HepG2 (cell line): ENCODE data around the gene KIRREL3. TPM values are rescaled to one million over a fixed set of nuclear protein-coding genes. Genes with fewer than 3 reads are reported as not detected.

Experiments
- ATAC-seq: fragments of 200-7000 bp; cut with Tn5 transposase; 3 replicates; pipeline ENCODE4 v1.9.1; 2020; ENCODE audit warnings: mild to moderate bottlenecking, moderate library complexity
- BruUV-seq: library from RNA; stranded (reverse); fragments of 400-500 nt; replicated peaks from 2 replicates; lab custom pipeline; 2021; lab: Mats Ljungman, UMichigan
- CTCF ChIA-PET: fragments of 300-600 bp; formaldehyde crosslinking; extraction: SDS; loops from one replicate; lab custom pipeline; 2021; ENCODE audit warnings: low total read pairs, inconsistent platforms, low intra/inter-chr PET ratio; lab: Yijun Ruan, JAX
- POLR2A ChIA-PET: fragments of 350-600 bp; sonication (Branson Sonifier 250); formaldehyde crosslinking; loops from one replicate; lab custom pipeline; 2020; ENCODE audit warnings: antibody characterized with exemption, inconsistent platforms; lab: Yijun Ruan, JAX
- DNase-seq: peaks from one replicate; pipeline ENCODE4 v3.0.0-alpha.2; 2015; ENCODE audit warnings: low spot score
- FAIRE-seq: peaks from 3 replicates; lab custom pipeline; 2011; peaks lifted over from hg19 to GRCh38; lab: Jason Lieb, UNC
- H2AFZ ChIP-seq: one replicate; pipeline ENCODE4 v1.6.1; 2011; ENCODE audit warnings: low read length, inconsistent platforms
- H3K27ac ChIP-seq: fragments of 300-600 bp; 3 replicates; pipeline ENCODE4 v1.8.0; 2011; ENCODE audit warnings: mixed run types, mild to moderate bottlenecking, mixed read lengths, low read length, inconsistent platforms; ENCODE audit not compliant: insufficient read depth; ENCODE audit errors: extremely low read length
- H3K27me3 ChIP-seq, 2 experiments: fragments of 200-600 bp in 1 of 2; 2 replicates in 1 of 2; 3 replicates in 1 of 2; pipeline versions ENCODE4 v1.6.0 to v1.8.0; 2011; ENCODE audit warnings: low read length in 2 of 2, mild to moderate bottlenecking in 2 of 2, moderate library complexity in 2 of 2, inconsistent platforms in 1 of 2; ENCODE audit not compliant: insufficient read depth in 2 of 2, control insufficient read depth in 1 of 2
- H3K36me3 ChIP-seq, 2 experiments: fragments of 200-600 bp in 1 of 2; replicated peaks in 1 of 2; 2 replicates in 1 of 2; 3 replicates in 1 of 2; pipeline versions ENCODE4 v1.5.1 to v1.8.0; 2011; ENCODE audit warnings: low read length in 2 of 2, inconsistent platforms in 1 of 2; ENCODE audit not compliant: insufficient read depth in 2 of 2, control insufficient read depth in 1 of 2
- H3K4me1 ChIP-seq: 2 replicates; pipeline ENCODE4 v1.5.1; 2012; ENCODE audit warnings: low read length, inconsistent platforms; ENCODE audit not compliant: insufficient read depth
- H3K4me2 ChIP-seq: 2 replicates; pipeline ENCODE4 v1.6.0; 2011; ENCODE audit warnings: low read depth, low read length, inconsistent platforms
- H3K4me3 ChIP-seq, 3 experiments: fragments of 200-600 bp in 1 of 3; sonication (generic), shearing (Covaris generic) in 1 of 3; replicated peaks in 1 of 3; 2 replicates each; pipeline ENCODE4 v1.5.1; 2011 to 2016; ENCODE audit warnings: low read length in 3 of 3, inconsistent platforms in 2 of 3, low read depth in 2 of 3, mild to moderate bottlenecking in 2 of 3, control low read depth in 1 of 3, mixed read lengths in 1 of 3; ENCODE audit not compliant: insufficient read depth in 1 of 3
- H3K79me2 ChIP-seq: one replicate; pipeline ENCODE4 v1.6.1; 2011; ENCODE audit warnings: low read length, inconsistent platforms; ENCODE audit not compliant: insufficient read depth
- H3K9ac ChIP-seq: 2 replicates; pipeline ENCODE4 v1.6.0; 2011; ENCODE audit warnings: mild to moderate bottlenecking, low read depth, low read length, inconsistent platforms; ENCODE audit not compliant: insufficient read depth
- H3K9me3 ChIP-seq: 2 replicates; pipeline ENCODE4 v1.5.1; 2012; ENCODE audit warnings: mild to moderate bottlenecking, low read length
- H4K20me1 ChIP-seq: 2 replicates; pipeline ENCODE4 v1.6.0; 2011; ENCODE audit warnings: inconsistent platforms, mild to moderate bottlenecking, low read length, moderate library complexity; ENCODE audit not compliant: insufficient read depth
- ASH2L ChIP-seq: fragments of 300-600, 200-600 bp; sonication (generic); IDR thresholded peaks from 2 replicates; pipeline ENCODE4 v1.7.0; 2017; ENCODE audit warnings: low read depth, mild to moderate bottlenecking, moderate library complexity, mixed read lengths, low read length; ENCODE audit not compliant: insufficient read length
- ATF7 ChIP-seq, 2 experiments: fragments of 450-650 bp in 1 of 2; sonication (generic) in 1 of 2; formaldehyde crosslinking in 1 of 2; IDR thresholded peaks; 2 replicates each; pipeline versions ENCODE4 v1.4.0 to v1.6.1; 2016 to 2020; ENCODE audit warnings: antibody characterized with exemption in 1 of 2, mild to moderate bottlenecking in 1 of 2, missing genetic modification reagents in 1 of 2
- MEF2D ChIP-seq: sonication (generic); formaldehyde crosslinking; IDR thresholded peaks from 2 replicates; pipeline ENCODE4 v1.5.1; 2020; ENCODE audit warnings: mild to moderate bottlenecking, missing genetic modification reagents
- PAX8 ChIP-seq: sonication (generic); formaldehyde crosslinking; IDR thresholded peaks from 2 replicates; pipeline ENCODE4 v1.8.0; 2022; ENCODE audit warnings: mild to moderate bottlenecking, missing genetic modification reagents, borderline replicate concordance
- PHB2 ChIP-seq: fragments of 450-650 bp; IDR thresholded peaks from 2 replicates; pipeline ENCODE4 v1.6.1; 2018; ENCODE audit not compliant: partially characterized antibody
- PHF20 ChIP-seq: sonication (generic); formaldehyde crosslinking; IDR thresholded peaks from 2 replicates; pipeline ENCODE4 v1.5.0; 2020; ENCODE audit warnings: mild to moderate bottlenecking, missing genetic modification reagents
- PHF5A ChIP-seq: IDR thresholded peaks from one replicate; pipeline ENCODE4 v1.6.1; 2018; ENCODE audit warnings: low read depth, missing genetic modification reagents; ENCODE audit not compliant: unreplicated experiment
- SRSF9 ChIP-seq: fragments of 200-400 bp; formaldehyde crosslinking; IDR thresholded peaks from 2 replicates; pipeline ENCODE4 v1.6.1; 2018; ENCODE audit warnings: borderline replicate concordance, mild to moderate bottlenecking, low read depth, low read length; ENCODE audit not compliant: insufficient read depth, poor library complexity, severe bottlenecking
- ZBTB20 ChIP-seq: sonication (generic); formaldehyde crosslinking; IDR thresholded peaks from 2 replicates; pipeline ENCODE4 v1.8.1; 2023; ENCODE audit warnings: missing genetic modification reagents, low read depth, mild to moderate bottlenecking, borderline replicate concordance
- ZMYM2 ChIP-seq: sonication (generic); formaldehyde crosslinking; IDR thresholded peaks from 2 replicates; pipeline ENCODE4 v1.8.0; 2022; ENCODE audit warnings: mild to moderate bottlenecking, missing genetic modification reagents
- ZNF136 ChIP-seq: sonication (generic); formaldehyde crosslinking; IDR thresholded peaks from 2 replicates; pipeline ENCODE4 v1.8.1; 2022; ENCODE audit warnings: low read depth, mild to moderate bottlenecking, moderate library complexity, missing genetic modification reagents
- ZNF230 ChIP-seq: sonication (generic); formaldehyde crosslinking; IDR thresholded peaks from 2 replicates; pipeline ENCODE4 v1.4.0; 2020; ENCODE audit warnings: mild to moderate bottlenecking, missing genetic modification reagents
- ZNF329 ChIP-seq: sonication (generic); formaldehyde crosslinking; IDR thresholded peaks from 2 replicates; pipeline ENCODE4 v1.9.0; 2021; ENCODE audit warnings: low read depth, mild to moderate bottlenecking, missing genetic modification reagents
- ZNF383 ChIP-seq: sonication (generic); formaldehyde crosslinking; IDR thresholded peaks from 2 replicates; pipeline ENCODE4 v1.4.0; 2020; ENCODE audit warnings: missing genetic modification reagents, mild to moderate bottlenecking, borderline replicate concordance
- ZNF557 ChIP-seq: sonication (generic); formaldehyde crosslinking; IDR thresholded peaks from 2 replicates; pipeline ENCODE4 v1.4.0; 2020; ENCODE audit warnings: missing genetic modification reagents
- ZNF773 ChIP-seq: sonication (generic); formaldehyde crosslinking; IDR thresholded peaks from 2 replicates; pipeline ENCODE4 v1.4.0; 2020; ENCODE audit warnings: missing genetic modification reagents, borderline replicate concordance
- WGBS: methylation state at CpG from one replicate; pipeline ENCODE4 v1.1.6; 2017; ENCODE audit warnings: low lambda C conversion rate; 5-methylcytosine and 5-hydroxymethylcytosine counted together
- in situ Hi-C: cut with HindIII; loops from 2 replicates; pipeline ENCODE4 v1.10.0; 2017; ENCODE audit warnings: low pct_unique_long_range_greater_than_20kb; ENCODE audit not compliant: extremely low pct_ligation_motif_present
- intact Hi-C: fragments of 100-400 bp; cut with micrococcal nuclease; formaldehyde crosslinking; loops from one replicate; pipeline ENCODE4 v1.10.0; 2022; ENCODE audit not compliant: unreplicated experiment
- polyA plus RNA-seq, 8 experiments: library from polyadenylated mRNA; depleted of rRNA in 3 of 8; stranded (reverse) in 7 of 8; unstranded in 1 of 8; fragments of >200 nt; fragmentation: Illumina TruSeq in 4 of 8; extraction: Trizol in 4 of 8; gene quantifications; 2 replicates each; pipeline versions ENCODE4 v1.2.1 to v1.2.3, GENCODE V29; 2011 to 2016; ENCODE audit warnings: low read depth in 4 of 8, missing spikeins in 1 of 8, mixed read lengths in 1 of 8; ENCODE audit not compliant: insufficient read depth in 1 of 8
- total RNA-seq, 5 experiments: library from RNA; depleted of rRNA; stranded (reverse); fragments of >200 nt; fragmentation: Illumina TruSeq; extraction: Trizol; gene quantifications; 2 replicates each; pipeline ENCODE4 v1.2.3, GENCODE V29; 2016; ENCODE audit warnings: low read depth in 1 of 5
- TF ChIP-seq, protein P1 (sequence below): IDR thresholded peaks from 2 replicates; pipeline ENCODE4 v1.6.1; 2018; ENCODE audit warnings: missing genetic modification reagents
- TF ChIP-seq, protein P2 (sequence below): sonication (generic); formaldehyde crosslinking; IDR thresholded peaks from 2 replicates; pipeline ENCODE4 v1.4.0; 2020; ENCODE audit warnings: missing genetic modification reagents

The KIRREL3 gene
- total and polyA plus RNA-seq, 2 of the 13 experiments (the other 11 are each of a cell fraction or from before 2014, with no cell fraction given), result not detected

DNA sequence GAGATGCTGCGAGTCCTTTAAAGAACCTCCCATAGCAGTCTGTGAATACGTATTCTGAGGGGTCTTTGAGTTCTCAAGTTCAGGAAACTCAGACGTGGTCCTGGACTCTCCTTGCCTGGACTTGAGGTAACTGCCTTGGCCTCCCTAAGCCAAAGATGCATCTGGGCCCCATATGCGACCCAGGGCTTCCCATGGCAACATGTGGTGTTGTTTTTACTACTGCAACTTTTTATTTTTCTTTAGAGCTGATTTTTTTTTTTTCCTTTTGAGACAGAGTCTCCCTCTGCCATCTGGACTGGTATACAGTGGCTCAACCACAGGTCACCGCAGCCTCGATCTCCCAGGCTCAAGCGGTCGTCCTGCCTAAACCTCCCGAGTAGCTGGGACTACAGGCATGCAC lies 324.0 kb downstream of the KIRREL3 start:
- 9% methylated on average over 9 of the region's 9 CpGs for WGBS
- FAIRE-seq, result no peak
- no peaks in the 10 kb centered on the region for H3K4me1 ChIP-seq
- peaks cover 2 to 8% of the 10 kb centered on the region in 2 experiments; a peak in 3 of 5 replicates for H3K27me3 ChIP-seq
- in situ Hi-C loops, result no loop called here
- no peak for TF ChIP-seq SRSF9
- no peak for TF ChIP-seq PHF20 (CRISPR knock-in tag)
- TF ChIP-seq ZNF136 (CRISPR knock-in tag), result no peak
- DNase-seq, result no peak
- POLR2A ChIA-PET, result no interaction called here
- intact Hi-C loops, result no loop called here
- no peaks in the 10 kb centered on the region for H4K20me1 ChIP-seq
- H2AFZ ChIP-seq, result no peak overlapping the region
- H3K27ac ChIP-seq, result no peak overlapping the region
- no TSS peak for BruUV-seq
- H3K9me3 ChIP-seq, result no peaks in the 10 kb centered on the region
- CTCF ChIA-PET, result no interaction called here
- H3K4me3 ChIP-seq, result no peak overlapping the region
- H3K4me2 ChIP-seq, result no peak overlapping the region
- H3K36me3 ChIP-seq, result no peaks in the 10 kb centered on the region
- no peaks in the 10 kb centered on the region for H3K79me2 ChIP-seq
- ATAC-seq, result no peak
- H3K9ac ChIP-seq, result no peak overlapping the region

DNA sequence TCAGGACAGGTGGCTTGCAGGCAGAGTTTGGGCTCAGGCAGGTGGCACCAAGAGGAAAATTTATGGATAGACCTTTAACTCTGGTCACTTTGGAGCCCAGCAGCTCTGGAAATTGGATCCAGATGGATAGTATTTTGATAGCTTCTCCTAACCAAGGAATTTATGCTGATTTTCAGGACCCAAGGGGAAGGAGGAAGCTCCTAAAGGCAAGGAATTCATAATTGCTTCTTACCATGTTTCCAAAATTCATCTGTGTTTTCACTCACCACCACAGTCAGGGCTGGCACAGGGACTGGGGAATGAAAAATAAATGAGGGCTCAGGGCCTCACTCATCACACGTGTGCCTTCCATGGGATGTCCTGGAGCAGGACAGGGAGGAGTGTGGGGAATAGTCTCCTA lies 327.3 kb downstream of the KIRREL3 start:
- DNase-seq (no peak), FAIRE-seq (no peak), ATAC-seq (no peak)
- CTCF ChIA-PET, result no interaction called here
- Histone ChIP-seq H3K4me2 (no peak overlapping the region), H3K79me2 (no peaks in the 10 kb centered on the region), H2AFZ (no peak overlapping the region), H3K9ac (no peak overlapping the region), H3K36me3 (no peaks in the 10 kb centered on the region), H4K20me1 (no peaks in the 10 kb centered on the region), H3K27me3 (peaks cover 1 to 8% of the 10 kb centered on the region in 2 experiments; a peak in 3 of 5 replicates), H3K4me3 (no peak overlapping the region), H3K27ac (no peak overlapping the region), H3K4me1 (no peaks in the 10 kb centered on the region), H3K9me3 (no peaks in the 10 kb centered on the region)
- POLR2A ChIA-PET, result no interaction called here
- WGBS, result 0% methylated on average over 1 of the region's 1 CpG
- intact Hi-C loops, result no loop called here
- BruUV-seq, result no TSS peak
- in situ Hi-C loops, result no loop called here
- TF ChIP-seq ZNF557 (no peak), ATF7 (IDR thresholded peaks at IDR 0.05) (no peak), ATF7 (CRISPR knock-in tag; IDR thresholded peaks at IDR 0.05) (no peak), PHF5A (CRISPR knock-in tag) (no peak), PHB2 (no peak), ZNF230 (CRISPR knock-in tag) (no peak), ZMYM2 (no peak), PAX8 (CRISPR knock-in tag) (no peak), ZNF383 (no peak), MEF2D (CRISPR knock-in tag) (no peak), ZNF329 (no peak), ZNF773 (CRISPR knock-in tag) (no peak), ASH2L (no peak), ZBTB20 (CRISPR knock-in tag) (no peak)
- TF ChIP-seq, protein P1, sequence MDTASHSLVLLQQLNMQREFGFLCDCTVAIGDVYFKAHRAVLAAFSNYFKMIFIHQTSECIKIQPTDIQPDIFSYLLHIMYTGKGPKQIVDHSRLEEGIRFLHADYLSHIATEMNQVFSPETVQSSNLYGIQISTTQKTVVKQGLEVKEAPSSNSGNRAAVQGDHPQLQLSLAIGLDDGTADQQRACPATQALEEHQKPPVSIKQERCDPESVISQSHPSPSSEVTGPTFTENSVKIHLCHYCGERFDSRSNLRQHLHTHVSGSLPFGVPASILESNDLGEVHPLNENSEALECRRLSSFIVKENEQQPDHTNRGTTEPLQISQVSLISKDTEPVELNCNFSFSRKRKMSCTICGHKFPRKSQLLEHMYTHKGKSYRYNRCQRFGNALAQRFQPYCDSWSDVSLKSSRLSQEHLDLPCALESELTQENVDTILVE, result no peak
- TF ChIP-seq, protein P2, sequence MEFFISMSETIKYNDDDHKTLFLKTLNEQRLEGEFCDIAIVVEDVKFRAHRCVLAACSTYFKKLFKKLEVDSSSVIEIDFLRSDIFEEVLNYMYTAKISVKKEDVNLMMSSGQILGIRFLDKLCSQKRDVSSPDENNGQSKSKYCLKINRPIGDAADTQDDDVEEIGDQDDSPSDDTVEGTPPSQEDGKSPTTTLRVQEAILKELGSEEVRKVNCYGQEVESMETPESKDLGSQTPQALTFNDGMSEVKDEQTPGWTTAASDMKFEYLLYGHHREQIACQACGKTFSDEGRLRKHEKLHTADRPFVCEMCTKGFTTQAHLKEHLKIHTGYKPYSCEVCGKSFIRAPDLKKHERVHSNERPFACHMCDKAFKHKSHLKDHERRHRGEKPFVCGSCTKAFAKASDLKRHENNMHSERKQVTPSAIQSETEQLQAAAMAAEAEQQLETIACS (CRISPR knock-in tag), result no peak
